Stimulated activated CD8-positive, alpha-beta memory T cell treated with anti-CD3 and anti-CD28 coated beads, Interleukin-7, amount 100 ng/mL, for 24 hours (primary cell): ENCODE data around the gene FOXD1.
"Not testable (repeated sequence)": the region's sequence is repeated elsewhere in the genome, so short reads cannot be mapped to it uniquely, and the experiment has no call there.

ENCODE experiments used
- DNase-seq: peaks from one replicate; pipeline ENCODE4 v3.0.0-alpha.2; 2020; ENCODE audit warnings: low read depth

Gene FOXD1

GRCh38 chr5:73448463-73449136 lies at the start of gene FOXD1:
TSS of gene FOXD1 (minus strand) at chr5:73448777. CDS start at chr5:73448362, 415 bp downstream.
- no peak for DNase-seq

DNA sequence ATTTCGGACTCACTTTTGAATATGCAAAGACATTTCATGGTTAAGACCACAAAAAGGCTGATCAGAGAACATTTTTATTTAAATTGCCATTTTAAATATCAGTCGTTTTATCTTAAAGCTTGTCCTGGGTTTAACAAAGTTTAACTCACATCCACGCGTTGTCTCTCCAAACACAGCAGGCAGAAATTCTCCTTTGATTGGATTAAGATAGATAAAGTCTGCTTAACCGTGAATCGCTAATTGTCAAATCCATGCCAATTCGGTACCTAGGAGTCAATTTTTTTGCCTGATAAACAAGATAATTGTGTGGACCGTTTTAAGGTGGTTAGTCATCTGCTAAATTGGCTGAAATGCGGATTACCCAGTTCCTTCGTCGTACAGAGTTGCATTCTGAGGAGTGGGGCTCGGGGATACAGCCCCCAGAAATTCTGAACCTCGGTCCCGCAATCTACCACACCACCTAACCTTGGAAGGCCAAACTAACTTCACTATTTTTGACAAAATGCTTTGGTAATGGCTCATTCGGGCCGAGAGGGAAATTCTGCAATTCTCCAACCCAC lies 49.0 kb upstream of the FOXD1 start:
- DNase-seq, result no peak

DNA sequence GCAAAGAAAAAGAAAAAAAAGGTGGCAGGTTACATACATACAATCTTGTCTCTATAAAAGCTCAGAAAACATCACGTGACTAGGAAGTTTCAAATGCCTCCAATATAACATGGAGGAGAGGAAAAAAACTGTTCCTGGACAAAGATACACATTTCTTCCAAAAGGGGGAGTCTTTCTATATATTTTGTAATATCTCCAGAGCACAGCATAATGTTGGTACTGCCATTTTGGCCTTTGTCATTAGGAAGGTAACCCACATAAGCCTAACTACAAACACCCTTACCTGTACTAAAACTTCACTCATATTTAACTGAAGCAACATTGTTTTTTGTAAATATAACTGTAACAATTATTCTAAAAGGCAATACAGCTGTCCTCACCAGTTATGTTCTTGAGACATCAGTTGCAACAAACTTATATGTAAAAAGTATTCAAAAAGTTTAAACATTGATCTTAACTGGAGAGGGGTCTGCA lies 48.4 kb upstream of the FOXD1 start:
- DNase-seq, result no peak

DNA sequence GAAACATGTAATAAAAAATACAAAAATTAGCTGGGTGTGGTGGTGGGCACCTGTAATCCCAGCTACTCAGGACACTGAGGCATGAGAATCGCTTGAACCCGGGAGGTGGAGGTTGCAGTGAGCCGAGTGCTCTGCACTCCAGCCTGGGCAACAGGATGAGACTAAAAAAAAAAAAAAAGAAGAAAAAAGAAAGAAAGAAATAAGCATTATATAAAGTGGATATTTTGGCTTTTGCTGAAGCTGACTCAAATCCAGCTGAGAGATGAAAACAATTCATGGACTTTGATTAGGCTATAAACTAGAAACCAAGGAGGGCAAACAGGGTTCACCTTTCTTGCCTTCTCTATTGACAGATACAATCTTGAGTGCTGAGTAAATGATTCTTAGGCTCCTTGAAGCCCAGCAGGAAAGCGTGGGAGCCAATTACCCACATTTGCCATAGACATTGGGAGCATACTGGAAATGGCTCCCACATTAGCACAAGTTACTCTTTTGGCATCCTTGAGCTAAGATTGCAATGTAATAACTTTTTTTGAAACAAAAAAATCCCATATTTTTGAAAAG lies 47.3 kb upstream of the FOXD1 start:
- DNase-seq, result no peak

GRCh38 chr5:73494721-73495120 lies 46.1 kb upstream of the FOXD1 start:
- DNase-seq, result no peak

DNA sequence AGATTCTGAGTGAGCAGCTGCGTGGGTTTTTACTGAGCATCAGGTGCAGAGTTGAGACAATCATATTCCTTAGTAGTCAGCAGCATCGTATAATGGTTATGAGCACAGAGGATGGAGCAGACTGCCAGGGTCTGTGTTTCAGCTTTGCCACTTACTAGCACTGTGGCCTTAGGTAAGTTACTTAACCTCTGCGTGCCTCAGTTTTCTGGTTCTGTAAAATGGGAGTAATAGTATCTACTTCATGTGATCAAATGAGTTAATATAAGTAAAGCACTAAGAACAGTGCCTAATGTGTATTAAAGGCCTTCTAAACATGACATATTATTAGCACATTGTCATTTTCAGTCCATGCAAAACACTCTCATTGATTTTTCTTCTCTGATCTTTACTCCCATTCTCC lies 44.8 kb upstream of the FOXD1 start:
- no peak for DNase-seq

DNA sequence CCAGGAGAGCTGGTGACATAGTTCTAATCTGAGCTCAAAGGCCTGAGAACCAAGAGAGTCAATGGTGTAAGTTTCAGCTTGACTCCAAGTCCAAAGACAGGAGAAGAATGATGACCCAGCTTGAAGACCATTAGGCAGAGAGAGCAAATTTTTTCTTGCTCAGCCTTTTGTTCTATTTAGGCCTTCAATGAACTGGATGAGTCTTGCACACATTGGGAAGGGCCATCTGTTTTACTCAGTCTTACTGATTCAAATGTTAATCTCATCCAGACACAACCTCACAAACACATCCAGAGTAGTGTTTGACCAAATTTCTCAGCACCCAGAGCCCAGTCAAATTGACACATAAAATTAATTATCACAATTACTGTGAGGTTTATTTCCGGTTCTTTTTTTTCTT lies 42.6 kb upstream of the FOXD1 start:
- DNase-seq, result no peak

DNA sequence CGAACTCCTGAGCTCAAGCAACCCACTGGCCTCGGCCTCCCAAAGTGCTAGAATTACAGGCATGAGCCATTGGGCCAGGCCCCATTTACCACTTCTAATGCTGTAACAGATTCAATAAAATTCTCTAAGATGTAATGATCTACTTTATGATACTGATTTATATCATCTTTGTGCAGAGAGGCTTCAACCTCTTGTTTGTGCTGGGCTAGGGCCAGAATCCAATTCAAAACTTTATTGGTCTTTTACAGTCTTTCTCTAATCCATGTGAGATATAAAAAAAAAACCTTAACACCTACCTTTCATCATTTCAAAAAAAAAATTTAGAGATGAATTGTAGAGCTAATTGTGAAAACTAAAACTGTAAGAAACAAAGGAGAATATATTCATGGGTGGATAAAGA lies 41.5 kb upstream of the FOXD1 start:
- no peak for DNase-seq

DNA sequence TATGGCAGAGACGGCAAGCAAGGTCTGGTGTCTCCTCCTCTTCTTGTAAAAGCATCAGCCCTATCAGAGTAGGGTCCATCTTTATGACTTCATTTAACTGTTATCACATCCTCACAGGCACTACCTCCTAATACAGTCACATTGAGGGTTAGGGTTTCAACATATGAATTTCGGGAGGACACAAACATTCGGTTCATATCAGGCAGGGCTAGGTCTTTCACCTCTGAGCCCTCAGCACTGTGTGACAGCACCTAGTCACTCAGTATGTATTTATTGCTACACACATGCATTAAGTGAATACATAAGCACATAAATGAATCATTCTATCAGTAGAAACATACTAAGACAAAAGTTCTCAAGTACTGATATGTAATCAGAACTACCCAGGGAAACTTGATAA lies 40.2 kb upstream of the FOXD1 start:
- DNase-seq, result no peak

- DNase-seq, result no peak
Measured at GRCh38 chr5:73487815-73488214, 39.2 kb upstream of the FOXD1 start.

DNA sequence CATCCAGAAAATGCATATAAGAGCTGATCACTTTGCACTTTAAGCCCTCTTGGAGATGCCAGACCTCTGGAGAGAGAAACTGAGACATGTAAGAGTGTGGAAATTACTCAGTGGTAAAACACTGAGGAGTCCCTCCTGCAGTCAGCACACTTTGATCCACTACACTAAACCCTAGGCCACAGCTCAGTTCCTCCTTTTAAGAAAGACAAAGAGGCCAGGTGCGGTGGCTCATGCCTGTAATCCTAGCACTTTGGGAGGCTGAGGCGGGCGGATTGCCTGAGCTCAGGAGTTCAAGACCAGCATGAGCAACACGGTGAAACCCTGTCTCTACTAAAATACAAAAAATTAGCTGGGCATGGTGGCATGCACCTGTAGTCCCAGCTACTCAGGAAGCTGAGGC lies 38.7 kb upstream of the FOXD1 start:
- not testable (repeated sequence) for DNase-seq

- DNase-seq, result no peak
Measured at GRCh38 chr5:73486119-73486899, 37.7 kb upstream of the FOXD1 start.

GRCh38 chr5:73485715-73486114 lies 37.1 kb upstream of the FOXD1 start:
- DNase-seq, result no peak

DNA sequence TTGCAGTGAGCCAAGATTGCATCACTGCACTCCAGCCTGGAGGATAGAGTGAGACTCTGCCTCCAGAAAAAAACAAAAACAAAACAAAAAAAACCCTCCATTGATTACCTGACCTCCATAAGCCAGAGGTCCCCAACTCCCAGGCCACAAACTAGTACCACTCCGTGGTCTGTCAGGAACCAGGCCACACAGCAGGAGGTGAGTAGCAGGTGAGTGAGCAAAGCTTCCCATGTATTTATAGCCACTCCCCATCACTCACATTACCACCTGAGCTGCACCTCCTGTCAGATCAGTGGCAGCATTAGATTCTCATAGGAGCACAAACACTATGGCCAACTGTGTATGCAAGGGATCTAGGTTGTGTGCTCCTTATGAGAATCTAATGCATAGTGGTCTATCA lies 35.9 kb upstream of the FOXD1 start:
- no peak for DNase-seq

DNA sequence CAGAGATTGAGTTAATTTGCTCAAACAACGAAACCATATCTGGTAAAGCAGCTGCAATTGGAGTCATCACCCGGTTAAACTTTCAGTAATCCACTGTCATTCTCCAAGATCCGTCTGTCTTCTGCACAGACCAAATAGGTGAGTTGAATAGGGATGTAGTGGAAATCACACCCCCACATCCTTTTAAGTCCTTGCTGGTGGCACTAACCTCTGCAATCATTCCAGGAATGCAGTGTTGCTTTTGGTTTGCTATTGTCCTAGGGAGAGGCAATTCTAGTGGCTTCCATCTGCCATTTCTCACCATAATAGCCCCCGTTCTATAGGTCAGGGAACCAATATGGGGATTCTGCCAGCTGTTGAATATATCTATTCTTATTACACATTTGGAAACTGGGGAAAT lies 35.1 kb upstream of the FOXD1 start:
- no peak for DNase-seq

DNA sequence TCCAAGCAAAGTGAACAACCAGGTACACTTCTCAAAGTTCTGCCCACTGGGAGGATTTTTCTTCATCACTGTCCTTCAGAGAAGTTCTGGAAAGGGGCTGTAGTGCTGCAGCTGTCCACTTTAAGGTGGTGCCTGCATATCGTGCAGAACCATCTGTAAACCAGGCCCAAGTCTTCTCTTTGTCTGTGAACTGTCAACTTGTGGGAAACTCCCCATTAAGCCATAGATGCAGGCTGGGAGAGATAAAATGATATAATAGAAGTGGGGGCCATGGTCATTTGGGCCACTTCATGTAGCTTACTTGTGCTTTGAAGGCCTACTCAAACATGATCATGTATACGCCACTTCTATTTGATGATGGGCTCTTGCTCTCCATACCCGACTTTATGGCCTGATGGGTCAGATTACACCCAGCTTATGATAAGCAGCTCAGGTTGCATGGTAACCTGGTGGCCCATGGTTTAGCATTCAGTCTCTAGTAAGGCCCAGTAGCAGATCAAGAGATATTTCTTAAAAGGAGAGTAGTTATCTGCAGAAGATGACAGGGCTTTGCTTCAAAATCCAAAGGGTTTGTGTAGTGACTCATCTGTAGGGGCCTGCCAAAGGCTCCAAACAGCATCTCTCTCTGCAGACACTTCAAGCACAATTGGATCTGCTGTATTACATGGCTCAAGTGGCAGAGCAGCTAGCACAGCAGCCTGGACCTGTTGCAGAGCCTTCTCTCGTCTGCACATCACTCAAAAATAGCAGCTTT lies 34.0 kb upstream of the FOXD1 start:
- no peak for DNase-seq

- no peak for DNase-seq
Measured at GRCh38 chr5:73480500-73480899, 31.9 kb upstream of the FOXD1 start.

- DNase-seq, result no peak
Measured at GRCh38 chr5:73472116-73472515, 23.5 kb upstream of the FOXD1 start.

GRCh38 chr5:73471654-73472053 lies 23.1 kb upstream of the FOXD1 start:
- DNase-seq, result no peak

- no peak for DNase-seq
Measured at GRCh38 chr5:73469878-73470277, 21.3 kb upstream of the FOXD1 start.

DNA sequence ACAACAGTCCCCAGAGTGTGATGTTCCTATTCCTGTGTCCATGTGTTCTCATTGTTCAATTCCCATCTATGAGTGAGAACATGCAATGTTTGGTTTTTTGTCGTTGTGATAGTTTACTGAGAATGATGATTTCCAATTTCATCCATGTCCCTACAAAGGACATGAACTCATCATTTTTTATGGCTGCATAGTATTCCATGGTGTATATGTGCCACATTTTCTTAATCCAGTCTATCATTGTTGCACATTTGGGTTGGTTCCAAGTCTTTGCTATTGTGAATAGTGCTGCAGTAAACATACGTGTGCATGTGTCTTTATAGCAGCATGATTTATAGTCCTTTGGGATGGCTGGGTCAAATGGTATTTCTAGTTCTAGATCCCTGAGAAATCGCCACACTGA lies 20.1 kb upstream of the FOXD1 start:
- DNase-seq, result not testable (repeated sequence)
